ENCODE data around the gene ZFP64.
"Not testable (repeated sequence)": the region's sequence is repeated elsewhere in the genome, so short reads cannot be mapped to it uniquely, and the experiment has no call there.

The ZFP64 gene

GRCh38 chr20:52204136-52204535 is 12.6 kb upstream of the ZFP64 start:
- DNase-seq (ENCODE audit: low spot score): no peak

DNA sequence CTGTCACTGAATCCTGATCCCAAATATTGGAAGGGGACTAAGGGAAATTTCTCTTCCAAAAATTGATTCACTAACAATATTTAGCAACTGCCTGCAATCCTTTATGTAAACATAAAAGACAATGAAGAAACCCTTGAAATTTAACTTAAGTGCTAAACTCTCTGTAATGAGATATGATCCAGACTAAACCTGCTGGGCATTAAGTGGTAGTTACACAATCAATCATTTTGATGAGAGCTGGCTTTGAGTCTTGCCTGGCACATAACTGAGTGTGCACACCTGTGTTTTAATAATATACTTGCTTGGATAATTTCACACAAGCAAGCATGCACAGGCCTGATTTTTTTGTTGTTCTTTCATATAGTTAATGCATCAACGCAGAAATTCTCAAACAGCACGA is 9.8 kb upstream of the ZFP64 start:
- no peak for DNase-seq (ENCODE audit: low spot score)

- DNase-seq (ENCODE audit: low spot score): no peak
These were observed 9.3 kb upstream of the ZFP64 start for GRCh38 chr20:52200870-52201269.

- no peak for DNase-seq (ENCODE audit: low spot score)
These were observed 5.3 kb upstream of the ZFP64 start for GRCh38 chr20:52196845-52197244.

DNA sequence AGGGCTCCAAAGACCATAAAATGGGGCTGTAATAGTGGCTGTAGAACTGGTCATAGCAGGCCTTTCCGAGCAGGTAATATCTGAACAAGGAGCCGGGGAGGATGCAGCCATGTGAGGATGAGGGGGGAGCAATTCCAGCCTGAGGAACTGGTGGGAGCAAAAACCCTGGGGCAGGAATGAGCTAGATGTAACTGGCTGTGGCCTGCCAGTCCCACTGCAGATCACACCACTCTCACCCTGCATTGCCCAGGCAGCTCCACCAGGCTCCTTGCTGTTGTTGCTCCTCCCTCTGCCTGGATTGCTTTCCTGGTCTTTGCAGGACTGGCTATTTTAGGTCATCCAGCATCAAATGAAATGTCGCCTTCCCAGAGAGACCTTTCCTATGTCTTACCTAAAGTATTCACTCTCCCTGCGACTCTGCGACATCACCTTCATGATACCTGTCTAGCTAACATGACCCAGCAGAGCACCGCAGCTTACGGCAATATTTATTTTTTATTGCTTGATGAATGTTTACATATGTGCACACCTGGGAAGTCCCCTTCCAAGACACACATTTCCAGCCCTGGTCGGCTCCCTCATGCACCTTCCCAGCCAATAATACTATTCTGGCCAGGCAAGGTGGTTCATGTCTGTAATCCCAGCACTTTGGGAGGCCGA is 2.4 kb upstream of the ZFP64 start:
- no peak for DNase-seq (ENCODE audit: low spot score)

DNA sequence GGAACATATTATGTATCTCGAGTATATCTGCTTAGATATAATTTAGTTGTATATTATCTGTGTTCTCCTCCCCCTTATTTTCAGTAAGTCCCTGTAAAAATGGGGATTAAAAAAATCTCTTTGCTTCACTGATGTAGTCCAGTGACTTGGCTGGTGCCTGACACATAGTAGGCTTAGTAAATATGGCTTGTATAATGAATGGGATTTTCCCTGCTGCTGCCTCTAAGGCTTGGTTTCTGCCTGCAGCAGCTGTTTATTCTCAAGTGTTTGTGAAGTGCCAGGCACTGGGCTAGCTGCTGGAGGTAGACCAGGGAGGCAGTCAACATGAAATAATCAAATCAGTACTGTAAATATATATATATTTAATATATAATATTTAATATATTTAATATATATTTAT is 1.6 kb upstream of the ZFP64 start:
- DNase-seq (ENCODE audit: low spot score): no peak

DNA sequence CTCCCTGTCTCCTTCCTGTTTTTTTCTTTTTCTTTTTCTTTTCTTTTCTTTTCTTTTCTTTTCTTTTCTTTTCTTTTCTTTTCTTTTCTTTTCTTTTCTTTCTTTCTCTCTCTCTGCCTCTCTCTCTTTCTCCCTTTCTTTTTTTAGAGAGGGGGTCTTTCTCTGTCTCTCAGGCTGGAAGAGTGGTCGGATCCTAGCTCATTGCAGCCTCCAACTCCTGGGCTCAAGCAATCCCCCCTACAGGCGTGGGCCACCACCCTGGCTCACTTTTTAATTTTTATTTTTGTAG is 1.1 kb upstream of the ZFP64 start:
- DNase-seq (ENCODE audit: low spot score): not testable (repeated sequence)

DNA sequence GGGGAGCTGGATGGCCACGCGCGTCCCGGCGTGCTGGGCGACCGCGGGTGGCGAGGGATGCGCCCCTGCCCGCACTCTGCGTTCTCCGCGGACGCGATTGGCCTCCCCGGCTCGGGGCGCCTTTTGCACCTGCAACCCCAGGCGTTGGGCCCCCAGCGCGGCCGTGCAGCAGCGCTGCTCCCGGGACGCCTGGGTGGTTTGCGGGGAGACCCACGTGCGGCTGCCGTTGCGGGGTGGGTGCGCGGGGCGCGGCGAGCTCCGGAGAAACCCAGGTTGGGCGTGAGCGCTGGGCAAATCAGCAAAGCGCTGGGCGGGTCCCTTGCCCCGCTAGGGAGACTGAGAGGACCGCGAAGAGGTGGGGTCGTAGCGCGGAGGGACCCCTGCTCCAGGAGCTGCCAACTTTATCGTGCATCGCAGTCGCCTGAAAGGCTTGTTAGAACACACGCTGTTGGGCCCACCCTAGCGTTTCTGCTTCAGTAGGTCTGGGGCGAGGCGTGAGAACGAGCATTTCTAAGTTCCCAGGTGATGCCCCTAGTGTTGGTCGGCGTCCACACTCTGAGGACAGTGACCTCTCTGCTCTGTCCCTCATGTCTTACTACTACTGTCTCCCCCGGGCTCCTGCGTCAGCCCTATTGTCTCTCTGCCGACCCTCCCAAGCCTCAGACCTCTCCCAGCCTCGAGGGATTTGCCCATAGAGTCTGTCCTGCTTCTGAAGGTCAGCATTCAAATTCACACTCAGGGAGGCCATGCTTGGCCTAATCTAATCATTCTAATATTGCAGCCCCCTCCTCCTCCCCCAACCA is 538 bp upstream of the ZFP64 start:
- peak; percentile 16 for DNase-seq (ENCODE audit: low spot score)

- peak; percentile 23 for DNase-seq (ENCODE audit: low spot score)
These were observed 995 bp downstream of the ZFP64 start for GRCh38 chr20:52190437-52191131.

DNA sequence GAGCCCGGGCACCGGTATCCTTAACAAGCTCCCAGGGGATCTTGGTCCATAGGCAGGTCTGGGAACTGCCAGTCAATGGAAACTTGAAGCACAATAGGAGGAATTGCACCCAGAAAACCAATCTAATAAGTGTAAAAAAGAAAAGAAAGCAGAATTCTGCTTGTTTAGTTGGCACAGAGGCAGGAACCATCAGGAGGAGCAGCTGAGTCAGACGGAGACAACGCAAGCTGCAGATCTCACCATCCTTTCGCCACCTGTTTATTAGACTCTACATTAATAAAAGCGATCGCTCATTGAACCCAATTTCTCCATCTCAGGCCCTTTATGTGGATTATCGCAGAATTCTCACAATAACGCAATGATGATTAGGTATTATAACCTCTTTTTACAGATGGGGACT is 9.8 kb downstream of the ZFP64 start:
- DNase-seq (ENCODE audit: low spot score): no peak

GRCh38 chr20:52180180-52180840 is 11.3 kb downstream of the ZFP64 start:
- no peak for DNase-seq (ENCODE audit: low spot score)

- no peak for DNase-seq (ENCODE audit: low spot score)
These were observed 12.0 kb downstream of the ZFP64 start for GRCh38 chr20:52179331-52180179.

GRCh38 chr20:52178691-52179090 is 12.9 kb downstream of the ZFP64 start:
- DNase-seq (ENCODE audit: low spot score): no peak

DNA sequence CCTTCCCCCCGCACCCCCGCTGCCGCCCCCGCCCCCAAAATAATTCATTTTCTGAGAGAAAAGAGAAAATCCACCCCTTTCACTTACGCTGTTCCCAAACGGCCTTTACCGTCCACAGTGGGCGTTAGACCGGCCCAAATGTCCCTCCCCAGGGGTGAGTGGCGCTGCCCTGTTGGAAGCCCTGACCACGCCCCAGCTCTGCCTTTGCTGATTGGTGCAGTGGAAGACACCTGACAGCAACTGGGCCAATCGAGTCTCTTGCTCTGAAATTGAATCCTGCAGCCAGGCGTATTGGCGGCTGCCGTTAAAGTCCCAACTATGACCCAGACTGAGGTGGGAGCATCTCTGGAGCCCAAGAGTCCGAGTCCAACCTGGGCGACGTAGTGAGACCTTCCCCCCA is 15.7 kb downstream of the ZFP64 start:
- DNase-seq (ENCODE audit: low spot score): no peak

DNA sequence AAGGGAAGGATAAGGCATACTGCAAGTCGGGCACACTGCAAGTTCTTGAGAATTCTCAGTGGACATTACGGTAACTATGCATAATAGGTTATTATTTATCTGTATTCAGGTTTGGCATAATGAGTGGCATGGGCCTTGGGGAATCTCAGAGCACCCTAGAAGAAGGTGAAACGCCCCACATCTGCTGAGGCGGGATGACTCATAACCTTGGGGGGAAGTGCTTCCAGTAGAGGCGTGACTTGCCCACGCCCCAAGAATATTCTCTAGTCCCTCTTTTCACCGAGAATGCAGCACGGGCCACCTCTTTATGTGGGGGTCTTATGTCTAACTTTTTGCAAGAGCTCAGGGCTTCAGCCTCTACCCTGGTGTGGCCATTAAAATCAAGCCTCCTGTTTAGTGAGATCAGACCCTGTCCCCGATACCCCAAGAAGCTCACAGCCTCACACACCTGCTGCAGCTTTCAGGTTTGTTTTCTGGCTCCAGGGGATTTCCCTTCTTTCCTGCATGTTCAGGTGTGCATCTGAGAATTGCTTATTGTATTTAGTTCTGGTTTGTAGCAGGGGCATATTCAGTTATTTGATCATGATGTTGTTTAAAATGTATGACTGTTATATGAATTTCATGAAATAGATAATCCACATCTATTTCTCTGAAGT is 19.1 kb downstream of the ZFP64 start:
- DNase-seq (ENCODE audit: low spot score): no peak

DNA sequence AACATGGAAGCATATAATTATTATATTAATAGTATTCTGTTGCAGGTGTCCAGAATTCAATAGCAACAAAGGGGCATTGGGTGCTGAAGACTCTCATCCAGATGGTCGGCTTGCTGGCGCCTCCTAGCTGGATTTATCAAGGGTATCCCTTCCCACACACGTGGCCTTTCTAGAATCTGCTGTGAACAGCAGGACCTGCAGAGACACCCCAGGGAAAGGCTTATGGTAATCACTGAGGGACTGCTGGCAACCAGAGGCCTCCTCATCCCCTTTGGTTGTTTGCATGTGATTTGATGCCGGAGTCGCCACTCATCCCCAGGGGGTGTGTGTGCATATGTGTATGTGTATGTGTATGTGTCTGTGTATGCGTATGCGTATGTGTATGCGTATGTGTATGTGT is 20.6 kb downstream of the ZFP64 start:
- no peak for DNase-seq (ENCODE audit: low spot score)

DNA sequence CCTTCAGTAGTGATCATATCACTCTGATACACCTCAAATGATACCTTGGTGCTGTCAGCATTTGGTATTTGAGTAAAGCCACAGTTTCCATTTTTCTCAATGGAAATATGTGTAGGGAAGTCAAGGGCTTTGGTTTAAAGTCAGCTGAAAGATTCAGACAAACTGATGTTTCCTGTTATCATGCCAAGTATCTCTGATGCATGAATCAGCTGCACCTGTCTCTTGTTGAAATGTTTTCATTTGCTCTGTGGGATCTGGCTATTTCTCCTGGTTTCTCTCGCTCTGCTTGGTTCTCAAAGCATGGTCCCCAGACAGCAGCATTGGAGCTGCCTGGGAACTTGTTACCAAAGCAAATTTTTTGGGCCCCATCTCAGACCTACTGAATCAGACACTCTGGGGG is 23.5 kb downstream of the ZFP64 start:
- DNase-seq (ENCODE audit: low spot score): no peak

DNA sequence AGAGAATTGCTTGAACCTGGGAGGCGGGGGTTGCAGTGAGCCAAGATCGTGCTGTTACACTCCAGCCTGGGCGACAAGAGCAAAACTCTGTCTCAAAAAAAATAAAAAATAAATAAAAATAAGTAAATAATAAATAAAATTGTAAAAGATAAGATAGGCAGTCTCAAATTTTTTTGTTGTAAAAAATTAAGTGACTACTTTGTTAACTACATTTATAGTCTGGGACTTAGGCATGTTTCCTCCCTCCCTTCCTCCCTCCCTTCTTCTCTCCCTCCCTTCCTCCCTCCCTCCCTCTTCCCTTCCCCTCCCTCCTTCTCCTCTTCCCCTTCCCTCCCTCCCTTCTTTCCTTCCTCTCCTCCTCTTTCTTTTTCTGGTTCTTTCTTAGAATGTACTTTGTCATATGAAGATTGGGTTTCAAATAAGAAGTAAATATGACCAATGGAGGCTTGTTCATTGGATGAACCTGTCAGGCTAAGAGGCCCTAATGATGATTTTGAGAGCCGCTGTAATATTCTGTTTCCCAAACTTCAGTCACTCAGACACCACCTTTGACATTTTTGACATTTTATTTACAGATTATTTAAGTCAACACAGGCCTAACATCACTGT is 24.2 kb downstream of the ZFP64 start:
- no peak for DNase-seq (ENCODE audit: low spot score)

DNA sequence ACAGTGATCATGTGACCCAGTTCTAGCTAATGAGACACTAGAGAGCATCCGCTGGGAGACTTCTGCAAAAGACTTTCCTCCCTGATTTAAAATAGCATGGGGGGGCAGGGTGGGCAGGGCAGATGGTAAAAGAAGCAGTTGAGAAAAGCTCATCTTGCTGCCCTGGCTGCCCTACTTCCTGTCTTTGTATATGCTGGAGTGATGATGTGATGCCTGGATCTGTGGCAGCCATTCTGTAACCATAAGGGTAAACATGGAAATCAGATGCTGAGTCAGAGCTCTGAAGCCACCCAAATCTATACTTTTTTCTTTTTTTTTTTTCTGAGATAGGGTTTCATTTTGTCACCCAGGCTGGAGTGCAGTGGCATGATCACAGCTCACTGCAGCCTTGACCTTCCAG is 25.4 kb downstream of the ZFP64 start:
- no peak for DNase-seq (ENCODE audit: low spot score)

- DNase-seq (ENCODE audit: low spot score): no peak
These were observed 30.9 kb downstream of the ZFP64 start for GRCh38 chr20:52160621-52161204.
